ENCODE results near the gene NIM1K.
A peak's percentile ranks its signal among the peaks of the same experiment; 100 is the strongest.
"Not testable (repeated sequence)": the region's sequence is repeated elsewhere in the genome, so short reads cannot be mapped to it uniquely, and the experiment has no call there.

Gene NIM1K

GRCh38 chr5:43191740-43192557 lies at the start of gene NIM1K:
TSS of gene NIM1K (plus strand) at chr5:43192225. CDS start at chr5:43245776, 53,551 bp downstream.
- DNase-seq = no peak

DNA sequence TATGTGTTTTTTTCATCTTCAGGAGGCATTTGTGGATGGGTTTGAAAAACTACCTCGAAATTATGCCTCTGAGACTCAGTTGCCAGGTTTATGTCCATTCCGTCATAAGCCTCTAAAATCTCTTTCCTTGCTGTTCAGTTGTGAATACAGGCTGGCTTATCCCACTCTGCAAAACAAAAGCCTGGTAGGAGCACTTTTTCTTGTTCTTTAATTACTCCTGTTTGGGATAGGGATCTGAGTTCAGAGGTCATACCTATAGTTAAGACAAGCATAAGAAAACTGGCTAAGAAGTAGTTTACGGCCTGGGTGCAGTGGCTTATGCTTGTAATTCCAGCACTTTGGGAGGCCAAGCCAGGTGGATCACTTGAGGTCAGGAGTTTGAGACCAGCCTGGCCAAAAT lies 47.0 kb upstream of the NIM1K start:
- no peak for DNase-seq

DNA sequence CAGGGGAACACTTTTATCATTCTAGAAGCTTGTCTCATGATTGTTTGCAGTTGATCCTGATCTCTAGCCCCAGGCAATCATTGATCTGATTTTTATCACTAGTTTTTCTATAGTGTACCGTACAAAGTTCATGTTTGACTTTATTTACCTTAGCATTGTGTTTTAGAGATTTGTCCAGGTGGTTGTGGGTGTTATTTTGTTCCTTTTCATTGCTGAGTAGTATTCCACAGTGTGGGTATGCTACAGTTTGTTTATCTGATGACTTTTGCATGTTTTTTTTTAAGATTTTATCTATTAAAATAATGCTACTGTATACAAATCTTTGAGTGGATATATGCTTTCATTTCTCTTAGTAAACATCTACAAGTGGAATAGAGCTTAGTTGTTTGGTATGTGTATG lies 45.1 kb upstream of the NIM1K start:
- no peak for DNase-seq

GRCh38 chr5:43148417-43148816 lies 43.6 kb upstream of the NIM1K start:
- DNase-seq = no peak

GRCh38 chr5:43149231-43149630 lies 42.8 kb upstream of the NIM1K start:
- DNase-seq = no peak

DNA sequence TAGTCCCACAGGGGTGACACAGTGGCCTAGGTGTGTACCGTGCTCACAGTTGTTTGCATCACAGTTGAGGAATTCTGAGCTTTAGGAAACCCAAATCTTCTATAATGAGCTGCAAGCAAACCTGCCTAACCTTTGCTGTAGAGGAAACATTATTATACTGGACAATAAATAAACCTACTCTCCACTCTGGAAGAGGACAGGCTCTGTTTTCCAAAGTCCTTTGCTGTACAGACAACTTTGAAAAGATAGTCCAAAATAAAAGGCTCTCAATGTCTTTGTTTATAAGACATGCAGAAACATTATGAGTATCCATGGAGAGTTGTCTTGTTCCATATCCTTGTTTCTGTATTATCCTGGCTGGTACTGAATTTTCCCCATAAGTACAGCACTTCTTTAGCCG lies 42.0 kb upstream of the NIM1K start:
- DNase-seq = no peak

DNA sequence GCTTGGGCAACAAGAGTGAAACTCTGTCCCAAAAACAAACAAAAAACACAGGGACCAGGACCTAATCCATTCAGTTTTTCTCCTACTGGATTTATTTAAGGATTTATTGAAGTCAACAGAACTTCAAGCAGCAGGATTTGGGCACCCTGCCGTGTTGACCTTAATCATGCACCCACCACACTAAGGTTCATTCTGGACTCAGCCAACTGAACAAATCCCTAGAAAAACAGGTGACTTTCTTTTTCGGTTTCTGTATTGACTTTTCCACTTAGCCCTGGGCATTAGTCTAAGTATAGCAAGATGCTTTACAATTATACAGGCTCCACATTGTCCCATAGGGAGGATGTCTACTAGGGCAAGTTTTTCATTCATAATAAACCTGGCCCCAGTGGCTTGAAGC lies 41.3 kb upstream of the NIM1K start:
- no peak for DNase-seq

DNA sequence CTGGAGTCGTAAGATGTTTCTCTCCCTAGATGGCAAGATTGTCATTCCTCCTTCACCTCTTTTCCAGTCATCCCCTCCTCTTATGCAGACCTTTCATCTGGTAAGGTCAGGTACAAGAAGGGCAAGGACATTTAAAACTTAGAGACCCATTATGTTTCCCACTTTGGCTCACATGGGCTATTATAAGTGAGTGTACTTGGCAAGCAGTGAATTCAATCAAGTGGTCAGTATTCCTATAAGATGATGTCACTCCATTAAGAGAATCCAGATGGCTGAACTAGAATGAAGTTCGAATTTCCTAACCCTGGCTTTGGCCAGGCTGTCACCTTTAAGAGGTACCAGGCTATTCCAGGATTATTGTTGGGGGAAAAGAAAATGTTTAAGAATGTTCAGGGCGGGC lies 39.1 kb upstream of the NIM1K start:
- no peak for DNase-seq

GRCh38 chr5:43154469-43154868 lies 37.6 kb upstream of the NIM1K start:
- DNase-seq = no peak

GRCh38 chr5:43155394-43156096 lies 36.5 kb upstream of the NIM1K start:
- DNase-seq = no peak

- DNase-seq = no peak
These were observed 35.6 kb upstream of the NIM1K start for GRCh38 chr5:43156388-43156787.

- DNase-seq = no peak
These were observed 35.0 kb upstream of the NIM1K start for GRCh38 chr5:43157068-43157467.

GRCh38 chr5:43161244-43161643 lies 30.8 kb upstream of the NIM1K start:
- peak; percentile 62 for DNase-seq

- not testable (repeated sequence) for DNase-seq
These were observed 27.2 kb upstream of the NIM1K start for GRCh38 chr5:43164801-43165200.

DNA sequence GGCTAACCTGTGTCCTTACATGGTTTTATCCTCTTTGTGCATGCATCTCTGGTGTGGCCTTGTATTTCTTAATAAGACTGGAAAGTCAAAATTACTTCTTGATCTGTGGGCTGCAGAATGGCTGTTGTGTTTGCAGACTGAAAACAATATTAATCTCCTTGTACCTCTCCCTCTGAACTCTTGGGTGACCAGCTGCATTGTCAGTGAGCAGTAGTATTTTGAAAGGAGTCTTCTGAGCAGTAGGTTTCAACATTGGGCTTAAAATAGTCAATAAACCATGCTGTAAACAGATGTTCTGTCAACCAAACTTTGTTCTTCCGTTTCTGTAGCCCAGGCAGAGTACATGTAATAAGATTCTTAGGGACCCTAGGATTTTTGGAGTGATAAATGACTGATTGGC lies 26.7 kb upstream of the NIM1K start:
- no peak for DNase-seq

GRCh38 chr5:43168175-43168574 lies 23.9 kb upstream of the NIM1K start:
- no peak for DNase-seq

- no peak for DNase-seq
These were observed 20.6 kb upstream of the NIM1K start for GRCh38 chr5:43171451-43171850.

DNA sequence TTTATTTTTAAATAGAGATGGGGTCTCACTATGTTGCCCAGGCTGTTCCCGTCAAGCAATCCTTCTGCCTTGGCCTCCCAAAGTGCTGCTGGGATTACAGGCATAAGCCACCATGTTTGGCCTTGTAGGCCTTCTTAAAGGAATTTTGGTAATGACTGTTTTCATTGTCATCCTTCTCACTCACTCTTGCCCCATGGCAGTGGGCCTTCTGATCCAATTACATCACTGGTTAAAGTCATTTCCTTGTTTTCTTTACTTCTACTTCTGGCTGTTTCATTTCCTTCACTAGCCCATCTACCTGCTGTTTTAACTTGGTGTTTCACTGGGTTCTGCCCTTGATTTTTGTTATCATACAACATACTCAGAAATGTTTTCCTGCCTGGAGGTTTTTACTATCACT lies 20.1 kb upstream of the NIM1K start:
- no peak for DNase-seq

GRCh38 chr5:43172779-43173178 lies 19.2 kb upstream of the NIM1K start:
- DNase-seq = no peak

DNA sequence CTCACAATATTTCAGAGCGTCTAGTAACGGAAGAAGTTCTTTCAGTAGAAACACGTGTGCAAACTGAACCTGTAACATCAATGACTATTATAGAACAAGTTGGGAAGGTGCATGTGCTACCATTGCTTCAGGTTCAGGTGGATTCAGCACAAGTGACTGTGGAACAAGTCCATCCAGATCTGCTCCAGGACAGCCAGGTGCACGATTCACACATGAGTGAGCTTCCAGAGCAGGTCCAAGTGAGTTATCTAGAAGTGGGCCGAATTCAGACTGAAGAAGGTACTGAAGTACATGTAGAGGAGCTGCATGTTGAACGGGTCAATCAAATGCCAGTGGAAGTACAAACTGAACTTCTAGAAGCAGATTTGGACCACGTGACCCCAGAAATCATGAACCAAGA lies 17.4 kb upstream of the NIM1K start:
- DNase-seq = no peak

- no peak for DNase-seq
These were observed 12.2 kb upstream of the NIM1K start for GRCh38 chr5:43179836-43180235.

DNA sequence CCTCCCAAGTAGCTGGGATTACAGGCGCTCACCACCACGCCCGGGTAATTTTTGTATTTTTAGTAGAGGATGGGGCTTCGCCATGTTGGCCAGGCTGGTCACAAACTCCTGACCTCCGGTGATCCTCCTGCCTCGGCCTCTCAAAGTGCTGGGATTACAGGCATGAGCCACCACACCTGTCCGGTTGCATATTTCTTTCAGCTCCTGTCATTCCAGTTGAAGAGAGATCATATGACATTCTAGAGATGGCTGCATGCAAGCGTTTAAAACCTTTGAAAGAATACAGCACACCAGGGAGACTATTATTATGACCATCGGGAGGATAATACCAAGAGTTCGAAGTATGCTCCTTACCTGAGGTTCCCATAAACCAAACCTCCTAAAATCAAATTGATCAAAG lies 9.6 kb upstream of the NIM1K start:
- no peak for DNase-seq

GRCh38 chr5:43183101-43183500 lies 8.9 kb upstream of the NIM1K start:
- DNase-seq = not testable (repeated sequence)

- no peak for DNase-seq
These were observed 1.0 kb upstream of the NIM1K start for GRCh38 chr5:43190755-43191603.
